ENCODE results near the gene CAPN5.

CAPN5 gene

DNA sequence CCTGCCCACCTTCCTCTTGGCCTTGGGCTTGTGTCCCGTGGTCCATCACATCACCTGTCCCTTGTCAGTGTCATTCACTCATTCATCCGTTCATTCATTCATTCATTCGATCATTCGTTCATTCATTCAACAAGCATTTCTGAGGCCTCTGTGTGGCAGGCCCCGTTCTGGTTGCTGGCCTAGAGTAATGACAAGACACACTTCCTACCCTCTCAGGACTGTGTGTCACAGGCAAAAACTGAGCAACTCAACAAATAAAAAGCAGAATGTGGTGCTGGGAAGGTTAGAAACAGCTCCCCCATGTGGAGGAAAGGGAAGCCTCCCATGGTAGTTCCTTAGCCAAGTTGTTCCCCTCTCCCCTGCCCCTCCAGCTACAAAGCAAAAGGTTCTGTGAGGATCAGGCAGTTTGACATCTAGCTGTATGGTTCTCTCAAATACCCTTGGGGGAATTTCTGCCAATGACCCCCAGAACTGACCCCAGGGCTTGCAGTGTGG, 34.3 kb downstream of the CAPN5 start:
- DNase-seq (ENCODE audit: low spot score) = no peak

GRCh38 chr11:77102246-77103210, 35.8 kb downstream of the CAPN5 start, which contains the start of gene OMP:
Gene OMP (plus strand): TSS chr11:77102840. CDS start chr11:77102840, 0 bp downstream.
- no peak for DNase-seq (ENCODE audit: low spot score)

DNA sequence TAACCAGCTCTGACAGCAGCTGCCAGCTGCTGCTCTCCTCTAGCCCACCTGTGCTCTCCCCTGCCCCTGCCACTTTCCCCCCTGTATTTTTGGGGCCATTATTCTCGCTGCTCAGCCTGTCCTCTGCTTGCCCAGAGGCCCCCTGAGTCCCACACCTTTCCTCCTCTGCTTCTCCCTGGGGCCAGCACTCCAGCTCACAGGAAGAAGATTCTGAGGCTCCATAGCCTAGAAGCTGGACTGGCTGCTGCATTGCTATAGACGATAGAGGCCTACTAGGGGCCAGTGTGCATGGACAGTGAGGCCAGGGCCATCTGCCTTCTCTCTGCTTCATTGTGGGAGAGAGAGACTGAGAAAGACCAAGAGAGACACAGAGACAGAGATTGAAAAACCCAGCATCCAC, 36.5 kb downstream of the CAPN5 start:
- no peak for DNase-seq (ENCODE audit: low spot score)

GRCh38 chr11:77104727-77105126, 38.0 kb downstream of the CAPN5 start:
- DNase-seq (ENCODE audit: low spot score) = no peak

DNA sequence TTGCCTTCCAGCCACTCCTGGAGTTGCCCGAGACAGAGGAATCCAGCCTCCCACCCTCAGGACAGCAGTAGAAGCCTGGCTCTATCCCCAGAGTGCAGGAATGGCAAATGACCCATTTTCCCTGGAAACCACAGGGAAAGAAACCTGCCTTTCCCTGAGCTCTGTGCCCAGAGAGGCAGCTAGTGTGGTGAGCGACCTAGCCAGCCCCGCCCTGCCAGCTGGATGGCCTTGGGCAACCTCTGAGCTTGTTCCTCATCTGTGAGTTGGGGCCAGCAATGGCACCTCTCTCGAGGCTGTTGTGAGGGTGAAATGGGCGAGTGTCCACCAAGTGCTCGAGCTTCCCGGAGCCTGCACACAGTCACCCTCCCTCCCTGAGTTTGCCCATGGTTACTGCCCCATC, 39.5 kb downstream of the CAPN5 start:
- no peak for DNase-seq (ENCODE audit: low spot score)

DNA sequence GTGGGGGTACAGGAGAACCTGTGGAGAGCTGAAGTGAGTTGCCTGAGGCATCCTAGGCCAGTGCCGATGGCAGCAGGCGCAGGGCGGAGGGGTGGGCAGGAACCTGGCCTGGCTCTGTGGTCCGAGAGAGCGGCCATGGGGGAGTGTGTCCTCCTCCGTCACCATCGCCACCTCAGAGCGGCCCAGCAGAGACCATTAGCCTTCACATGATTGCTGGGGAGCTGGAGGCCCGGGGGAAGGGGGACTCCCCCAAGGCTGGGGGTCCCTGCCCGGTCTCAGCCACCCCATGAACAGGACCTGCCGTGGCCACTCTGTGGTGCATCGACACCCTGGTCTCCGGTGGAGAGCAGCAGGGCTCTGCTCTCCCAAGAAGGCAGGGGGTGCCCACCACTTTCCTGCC, 40.0 kb downstream of the CAPN5 start:
- no peak for DNase-seq (ENCODE audit: low spot score)

- DNase-seq (ENCODE audit: low spot score) = no peak
Measured at GRCh38 chr11:77107950-77108349, 41.2 kb downstream of the CAPN5 start.

DNA sequence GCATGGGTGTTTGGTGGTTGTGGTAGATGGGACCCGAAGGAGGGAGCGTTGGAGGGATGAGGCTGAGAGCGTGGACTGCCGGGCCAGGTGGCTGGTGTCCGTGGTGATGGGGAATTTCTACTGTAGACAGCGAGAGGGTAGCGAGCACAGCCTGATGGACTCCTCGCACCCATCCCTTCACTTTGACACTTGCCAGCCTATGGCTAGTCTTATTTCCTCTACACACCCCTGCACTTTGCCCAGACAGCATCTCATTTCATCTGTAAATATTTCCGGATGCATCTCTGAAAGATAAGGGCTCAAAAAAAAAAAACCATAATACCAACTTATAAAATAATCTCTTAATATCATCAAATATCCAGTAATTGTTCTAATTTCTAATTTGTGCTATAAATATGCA, 41.7 kb downstream of the CAPN5 start:
- DNase-seq (ENCODE audit: low spot score) = no peak

DNA sequence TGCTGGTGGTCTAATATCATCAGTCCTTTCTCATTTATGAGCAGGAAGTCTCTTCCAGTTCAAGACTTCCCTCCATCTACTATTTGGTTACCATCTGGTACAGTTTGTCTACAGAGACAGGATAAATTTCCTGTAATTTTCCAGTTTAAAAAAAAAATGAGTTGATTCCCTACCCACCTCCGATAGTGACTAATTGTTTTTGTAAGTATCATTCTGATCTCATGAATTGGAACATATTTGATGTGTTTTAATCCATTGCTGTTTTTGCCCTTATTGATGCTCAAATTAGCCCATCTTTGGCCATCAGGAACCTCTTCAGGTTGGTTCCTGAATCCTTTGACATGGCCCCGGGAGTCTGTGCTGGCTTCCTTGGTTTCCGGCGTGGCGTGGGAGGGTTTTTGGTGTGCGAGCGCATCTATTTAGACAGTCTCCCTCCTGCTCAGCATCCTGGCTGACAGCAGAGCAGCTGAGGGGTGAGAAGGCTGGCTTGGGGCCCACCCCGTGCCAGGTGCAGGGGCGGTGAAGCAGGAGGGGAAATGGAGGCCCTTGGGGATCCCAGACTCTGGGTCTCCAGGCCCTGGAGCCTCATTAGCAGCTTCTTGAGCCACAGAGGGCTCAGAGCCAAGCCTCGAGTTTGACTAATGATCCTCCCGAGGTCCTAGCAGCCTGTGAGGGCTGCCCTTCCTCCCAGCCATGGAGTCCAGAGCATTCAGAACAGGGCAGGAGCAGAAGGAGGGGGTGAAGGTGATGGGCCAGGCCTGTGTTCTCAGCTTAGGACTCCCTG, 42.7 kb downstream of the CAPN5 start:
- no peak for DNase-seq (ENCODE audit: low spot score)

DNA sequence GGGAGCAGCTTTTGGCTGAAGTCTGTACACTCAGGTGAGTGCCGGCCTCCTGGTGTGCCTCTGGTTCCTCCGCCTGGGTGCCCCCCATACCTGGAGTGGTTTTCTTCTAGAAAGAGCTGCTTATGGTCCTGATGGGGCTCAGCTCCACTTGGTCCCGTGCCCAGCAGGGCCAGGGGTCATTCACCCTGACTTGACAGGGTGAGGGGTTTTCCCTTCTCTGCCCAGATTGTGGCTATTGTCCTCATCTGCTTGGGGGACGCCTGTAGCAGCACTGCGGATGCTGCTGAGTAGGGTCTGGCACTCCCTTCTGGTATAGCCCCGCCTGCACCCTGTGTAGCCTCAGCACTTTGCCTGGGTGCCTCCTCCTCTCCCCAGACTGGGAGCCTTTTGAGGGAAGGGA, 44.1 kb downstream of the CAPN5 start:
- DNase-seq (ENCODE audit: low spot score) = no peak

- DNase-seq (ENCODE audit: low spot score) = no peak
Measured at GRCh38 chr11:77111277-77111676, 44.5 kb downstream of the CAPN5 start.

GRCh38 chr11:77111946-77112345, 45.2 kb downstream of the CAPN5 start:
- no peak for DNase-seq (ENCODE audit: low spot score)

GRCh38 chr11:77112641-77113381, 46.0 kb downstream of the CAPN5 start:
- no peak for DNase-seq (ENCODE audit: low spot score)

DNA sequence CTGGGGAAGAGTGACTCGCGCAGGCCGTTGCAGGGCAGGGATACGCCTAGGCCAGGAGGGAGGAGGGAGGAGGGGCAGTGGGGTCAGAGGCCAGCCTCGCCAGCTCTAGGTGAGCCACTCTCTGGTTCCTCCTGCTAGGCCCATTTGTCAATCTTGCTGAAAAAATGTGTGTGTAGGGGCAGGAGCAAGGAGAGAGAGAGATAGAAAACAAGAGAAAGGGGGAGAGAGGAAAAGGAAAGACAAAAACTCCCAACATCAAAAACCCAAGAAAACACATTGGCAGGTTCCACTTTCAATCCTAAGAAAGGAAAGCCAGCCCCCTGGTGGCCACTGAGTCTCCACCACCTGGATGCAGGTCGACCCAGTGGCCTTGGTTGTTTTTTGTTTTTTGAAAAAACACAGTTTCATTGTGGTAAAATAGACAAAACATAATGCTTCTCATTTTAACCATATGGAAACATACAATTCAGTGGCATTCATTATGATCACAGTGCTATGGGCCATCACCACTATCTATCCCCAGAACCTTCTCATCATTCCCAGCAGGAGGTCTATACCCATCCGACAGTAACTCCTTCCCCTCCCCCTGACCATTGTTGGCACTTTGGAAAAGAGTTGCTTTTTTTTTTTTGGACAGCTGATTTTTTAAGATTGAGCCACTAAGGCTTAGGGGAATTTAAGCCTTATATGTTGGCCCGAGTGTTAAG, 46.8 kb downstream of the CAPN5 start:
- peak; percentile 79 for DNase-seq (ENCODE audit: low spot score)

- no peak for DNase-seq (ENCODE audit: low spot score)
Measured at GRCh38 chr11:77114089-77114463, 47.3 kb downstream of the CAPN5 start.

DNA sequence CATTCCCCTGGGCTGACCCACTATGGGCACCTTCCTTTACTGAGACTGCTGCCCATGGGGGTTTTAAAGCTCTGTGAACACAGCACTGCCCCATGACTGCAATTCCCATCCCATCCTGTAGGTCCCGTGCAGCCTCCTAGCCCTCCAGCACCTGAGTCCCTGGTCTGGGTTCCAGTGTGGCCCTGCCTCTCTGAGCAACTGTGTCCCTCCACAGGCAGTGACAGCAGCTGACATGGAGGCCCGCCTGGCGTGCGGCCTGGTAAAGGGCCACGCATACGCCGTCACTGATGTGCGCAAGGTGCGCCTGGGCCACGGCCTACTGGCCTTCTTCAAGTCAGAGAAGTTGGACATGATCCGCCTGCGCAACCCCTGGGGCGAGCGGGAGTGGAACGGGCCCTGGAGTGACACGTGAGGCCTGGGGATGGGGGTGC, 48.4 kb downstream of the CAPN5 start:
- DNase-seq (ENCODE audit: low spot score) = peak; percentile 67

GRCh38 chr11:77115956-77116355, 49.2 kb downstream of the CAPN5 start:
- DNase-seq (ENCODE audit: low spot score) = no peak

DNA sequence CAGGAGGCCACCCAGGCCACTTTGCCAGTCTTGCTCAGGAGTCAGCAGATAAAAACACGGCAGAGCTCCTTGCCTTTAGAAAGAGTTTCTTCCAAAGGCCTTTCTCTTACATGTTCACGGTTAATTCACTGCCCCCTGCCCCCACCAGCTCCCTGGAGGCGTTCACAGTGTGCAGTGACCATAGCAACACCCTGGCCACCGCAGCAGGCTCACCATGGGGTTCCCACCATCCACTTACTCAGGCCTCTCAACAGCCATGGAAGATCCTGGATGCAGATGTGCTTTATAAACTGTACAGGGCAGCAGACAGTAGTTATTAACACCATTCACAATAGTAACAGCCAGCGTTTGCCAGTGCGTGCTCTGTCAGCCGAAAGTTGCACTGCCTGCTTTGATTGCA, 50.7 kb downstream of the CAPN5 start:
- no peak for DNase-seq (ENCODE audit: low spot score)

GRCh38 chr11:77118086-77118485, 51.3 kb downstream of the CAPN5 start:
- no peak for DNase-seq (ENCODE audit: low spot score)

DNA sequence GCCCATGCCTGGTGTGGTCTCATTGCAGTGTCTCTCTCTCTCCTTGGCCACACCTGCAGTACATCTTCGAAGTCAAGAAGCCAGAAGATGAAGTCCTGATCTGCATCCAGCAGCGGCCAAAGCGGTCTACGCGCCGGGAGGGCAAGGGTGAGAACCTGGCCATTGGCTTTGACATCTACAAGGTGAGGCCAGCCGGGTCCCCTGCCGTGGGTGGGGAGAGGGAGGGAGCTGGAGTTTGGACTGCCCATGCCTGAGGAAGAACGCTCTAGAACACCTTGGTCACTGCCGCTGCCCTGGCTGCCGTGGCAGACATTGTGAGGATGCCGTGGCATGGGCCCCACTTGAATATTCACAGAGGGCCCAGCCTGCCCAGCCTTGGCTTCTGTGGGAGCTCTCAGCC, 52.2 kb downstream of the CAPN5 start:
- DNase-seq (ENCODE audit: low spot score) = no peak

DNA sequence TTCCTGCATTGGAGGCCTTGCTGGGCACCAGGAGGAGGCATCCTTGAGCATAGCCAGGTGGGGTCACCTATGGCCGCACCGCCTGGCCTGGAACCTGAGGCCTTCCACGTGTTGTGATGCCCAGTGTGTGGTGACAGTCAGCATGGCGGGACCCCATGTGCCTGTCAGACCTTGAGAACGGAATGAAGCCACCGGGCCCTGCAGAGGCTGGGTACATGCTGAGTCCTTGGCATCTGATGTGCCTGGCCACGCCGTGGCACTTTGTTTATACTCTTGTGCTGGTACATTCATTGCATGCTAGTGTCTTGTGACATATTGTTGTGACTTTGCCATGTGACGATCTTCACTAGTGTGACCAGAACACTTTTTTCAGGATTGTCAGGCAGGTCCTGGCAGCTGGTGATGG, 52.8 kb downstream of the CAPN5 start:
- no peak for DNase-seq (ENCODE audit: low spot score)

DNA sequence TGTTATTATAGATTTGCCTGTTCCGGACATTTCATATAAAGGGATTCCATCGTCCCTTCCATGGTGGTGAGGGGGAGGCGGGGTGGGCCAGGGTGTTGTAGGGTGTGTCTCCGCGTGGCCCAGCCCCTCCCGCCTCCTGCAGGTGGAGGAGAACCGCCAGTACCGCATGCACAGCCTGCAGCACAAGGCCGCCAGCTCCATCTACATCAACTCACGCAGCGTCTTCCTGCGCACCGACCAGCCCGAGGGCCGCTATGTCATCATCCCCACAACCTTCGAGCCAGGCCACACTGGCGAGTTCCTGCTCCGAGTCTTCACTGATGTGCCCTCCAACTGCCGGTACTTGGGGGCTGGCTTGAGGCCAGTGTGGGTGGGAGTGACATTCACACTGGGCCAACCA, 53.8 kb downstream of the CAPN5 start:
- no peak for DNase-seq (ENCODE audit: low spot score)

Data from HuH-7.5 (cell line).